ENCODE data around the gene SUCNR1. TPM values are rescaled to one million over a fixed set of nuclear protein-coding genes. Genes with fewer than 3 reads are reported as not detected.

Gene SUCNR1
- total RNA-seq, 2 donors from 2014 or later = 1.1 to 1.5 TPM

DNA sequence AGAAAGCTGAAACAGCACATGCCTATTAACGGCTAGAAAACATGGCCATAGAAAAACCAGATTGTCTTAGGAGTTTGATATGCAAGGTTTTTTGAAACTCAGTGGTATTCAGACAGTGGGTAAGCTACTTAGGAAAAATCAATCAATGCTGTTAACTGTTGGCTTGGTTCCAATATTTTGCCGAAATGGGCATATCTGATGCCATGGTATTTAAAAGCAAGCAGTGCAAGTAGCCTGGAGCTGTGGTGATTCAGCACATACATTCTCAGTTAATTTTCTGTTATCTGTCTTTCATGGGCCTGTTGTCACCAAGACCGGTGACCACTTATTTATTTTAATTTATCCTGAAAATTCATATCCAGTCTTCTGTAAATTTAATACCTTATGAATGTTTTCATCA lies 17.3 kb upstream of the SUCNR1 start:
- H3K4me3 ChIP-seq = no peak overlapping the region
- no peak for DNase-seq (ENCODE audit: low spot score)
- TF ChIP-seq, protein P1, sequence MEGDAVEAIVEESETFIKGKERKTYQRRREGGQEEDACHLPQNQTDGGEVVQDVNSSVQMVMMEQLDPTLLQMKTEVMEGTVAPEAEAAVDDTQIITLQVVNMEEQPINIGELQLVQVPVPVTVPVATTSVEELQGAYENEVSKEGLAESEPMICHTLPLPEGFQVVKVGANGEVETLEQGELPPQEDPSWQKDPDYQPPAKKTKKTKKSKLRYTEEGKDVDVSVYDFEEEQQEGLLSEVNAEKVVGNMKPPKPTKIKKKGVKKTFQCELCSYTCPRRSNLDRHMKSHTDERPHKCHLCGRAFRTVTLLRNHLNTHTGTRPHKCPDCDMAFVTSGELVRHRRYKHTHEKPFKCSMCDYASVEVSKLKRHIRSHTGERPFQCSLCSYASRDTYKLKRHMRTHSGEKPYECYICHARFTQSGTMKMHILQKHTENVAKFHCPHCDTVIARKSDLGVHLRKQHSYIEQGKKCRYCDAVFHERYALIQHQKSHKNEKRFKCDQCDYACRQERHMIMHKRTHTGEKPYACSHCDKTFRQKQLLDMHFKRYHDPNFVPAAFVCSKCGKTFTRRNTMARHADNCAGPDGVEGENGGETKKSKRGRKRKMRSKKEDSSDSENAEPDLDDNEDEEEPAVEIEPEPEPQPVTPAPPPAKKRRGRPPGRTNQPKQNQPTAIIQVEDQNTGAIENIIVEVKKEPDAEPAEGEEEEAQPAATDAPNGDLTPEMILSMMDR (IDR thresholded peaks at IDR 0.05) = no peak

DNA sequence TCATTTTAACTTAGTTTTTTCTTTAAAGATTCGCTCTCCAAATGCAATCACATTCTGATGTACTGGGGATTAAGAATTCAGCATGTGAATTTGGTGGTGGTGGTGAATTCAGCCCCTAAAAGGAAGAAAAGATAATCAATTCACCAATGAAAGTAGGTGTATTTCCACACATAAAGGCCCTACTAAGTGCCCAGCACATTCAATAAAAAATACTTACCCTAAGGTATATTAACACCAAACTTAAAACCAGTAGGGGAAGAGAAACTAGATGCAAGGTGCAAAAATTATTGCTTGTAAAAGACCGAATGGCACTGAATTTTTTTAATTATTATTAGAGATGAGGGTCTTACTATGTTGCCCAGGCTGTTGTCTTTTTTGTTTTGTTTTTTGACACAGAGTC lies 16.8 kb upstream of the SUCNR1 start:
- no peak overlapping the region for H3K4me3 ChIP-seq

More for the DNA sequence above, 17.3 kb upstream of the SUCNR1 start:
- H3K4me1 ChIP-seq = no peaks in the 10 kb centered on the region
- H3K27ac ChIP-seq = no peak overlapping the region
- no peaks in the 10 kb centered on the region for H3K9me3 ChIP-seq
- no peaks in the 10 kb centered on the region for H3K27me3 ChIP-seq
- H3K36me3 ChIP-seq = no peaks in the 10 kb centered on the region

DNA sequence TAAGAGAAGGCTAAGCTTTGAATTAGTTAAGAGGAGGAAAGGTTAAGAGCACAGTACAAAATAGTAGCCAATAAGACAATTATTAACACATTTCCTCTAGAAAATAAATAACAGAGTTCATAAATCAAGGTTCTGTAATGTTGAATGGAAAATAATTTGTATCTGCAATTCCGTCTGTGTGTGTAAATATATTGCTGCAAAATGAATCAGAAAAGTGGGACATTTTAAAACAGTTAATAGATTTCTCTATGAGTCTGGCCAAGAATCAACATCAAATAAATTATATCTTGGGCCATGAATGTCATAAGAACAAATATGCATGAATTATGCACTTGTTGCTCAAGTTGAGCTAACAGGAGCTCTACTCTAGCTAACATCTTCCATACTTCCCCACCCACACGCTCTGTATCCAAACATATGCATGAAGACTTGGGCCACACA lies 14.2 kb upstream of the SUCNR1 start:
- Histone ChIP-seq H3K4me3 (no peak overlapping the region), H3K27ac (no peak overlapping the region), H3K4me1 (no peaks in the 10 kb centered on the region), H3K9me3 (no peaks in the 10 kb centered on the region), H3K36me3 (no peaks in the 10 kb centered on the region), H3K27me3 (no peaks in the 10 kb centered on the region)
- TF ChIP-seq, protein P1 (IDR thresholded peaks at IDR 0.05) = no peak
- no peak for DNase-seq (ENCODE audit: low spot score)

More for the DNA sequence above, 16.8 kb upstream of the SUCNR1 start:
- H3K9me3 ChIP-seq = no peaks in the 10 kb centered on the region
- H3K27ac ChIP-seq = no peak overlapping the region
- DNase-seq (ENCODE audit: low spot score) = no peak
- H3K36me3 ChIP-seq = no peaks in the 10 kb centered on the region
- H3K27me3 ChIP-seq = no peaks in the 10 kb centered on the region
- H3K4me1 ChIP-seq = no peaks in the 10 kb centered on the region
- TF ChIP-seq, protein P1 (IDR thresholded peaks at IDR 0.05) = no peak

DNA sequence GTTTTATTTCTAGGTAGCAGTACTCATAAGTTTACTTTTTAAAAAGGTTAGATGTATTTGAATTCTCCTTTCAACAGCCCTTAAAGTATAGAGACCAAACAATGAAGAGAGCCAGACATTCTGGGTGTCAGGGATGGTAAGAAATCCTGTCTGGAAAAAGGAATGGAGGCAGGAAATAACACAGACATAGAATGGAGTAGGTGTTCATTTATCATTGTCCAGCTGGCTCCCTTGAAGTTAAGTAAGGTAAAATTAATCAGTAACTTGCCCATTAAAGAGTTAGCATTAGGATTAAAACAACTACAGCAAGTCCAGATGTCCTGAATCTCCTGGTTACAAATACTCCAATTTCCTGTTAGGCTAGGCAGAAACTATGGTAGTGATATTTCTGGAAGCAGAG lies 13.5 kb upstream of the SUCNR1 start:
- no peaks in the 10 kb centered on the region for H3K36me3 ChIP-seq
- H3K9me3 ChIP-seq = no peaks in the 10 kb centered on the region
- TF ChIP-seq, protein P1 (IDR thresholded peaks at IDR 0.05) = no peak
- H3K27ac ChIP-seq = no peak overlapping the region
- H3K27me3 ChIP-seq = no peaks in the 10 kb centered on the region
- H3K4me3 ChIP-seq = no peak overlapping the region
- no peaks in the 10 kb centered on the region for H3K4me1 ChIP-seq
- no peak for DNase-seq (ENCODE audit: low spot score)

DNA sequence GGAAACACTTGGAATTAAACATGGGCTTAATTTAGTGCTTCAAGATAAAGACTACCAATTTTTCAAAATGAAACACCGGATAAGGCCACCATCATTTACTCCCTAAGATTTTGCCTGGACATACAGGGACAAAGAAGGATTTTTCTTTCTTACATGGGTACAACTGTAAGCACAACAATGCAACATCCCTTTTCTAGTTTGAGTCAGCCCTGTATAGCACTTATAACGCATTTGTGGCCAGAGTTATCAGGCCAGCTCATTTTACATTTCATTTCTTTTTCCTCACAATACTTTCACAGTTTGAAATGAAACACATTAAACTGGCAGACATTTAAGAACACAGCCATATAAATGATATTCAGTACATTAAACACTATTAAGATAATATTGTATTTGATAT lies 9.8 kb upstream of the SUCNR1 start:
- no peaks in the 10 kb centered on the region for H3K36me3 ChIP-seq
- no peaks in the 10 kb centered on the region for H3K27me3 ChIP-seq
- TF ChIP-seq, protein P1 (IDR thresholded peaks at IDR 0.05) = no peak
- DNase-seq (ENCODE audit: low spot score) = no peak
- H3K9me3 ChIP-seq = no peaks in the 10 kb centered on the region
- no peaks in the 10 kb centered on the region for H3K4me1 ChIP-seq
- no peak overlapping the region for H3K4me3 ChIP-seq
- no peak overlapping the region for H3K27ac ChIP-seq

DNA sequence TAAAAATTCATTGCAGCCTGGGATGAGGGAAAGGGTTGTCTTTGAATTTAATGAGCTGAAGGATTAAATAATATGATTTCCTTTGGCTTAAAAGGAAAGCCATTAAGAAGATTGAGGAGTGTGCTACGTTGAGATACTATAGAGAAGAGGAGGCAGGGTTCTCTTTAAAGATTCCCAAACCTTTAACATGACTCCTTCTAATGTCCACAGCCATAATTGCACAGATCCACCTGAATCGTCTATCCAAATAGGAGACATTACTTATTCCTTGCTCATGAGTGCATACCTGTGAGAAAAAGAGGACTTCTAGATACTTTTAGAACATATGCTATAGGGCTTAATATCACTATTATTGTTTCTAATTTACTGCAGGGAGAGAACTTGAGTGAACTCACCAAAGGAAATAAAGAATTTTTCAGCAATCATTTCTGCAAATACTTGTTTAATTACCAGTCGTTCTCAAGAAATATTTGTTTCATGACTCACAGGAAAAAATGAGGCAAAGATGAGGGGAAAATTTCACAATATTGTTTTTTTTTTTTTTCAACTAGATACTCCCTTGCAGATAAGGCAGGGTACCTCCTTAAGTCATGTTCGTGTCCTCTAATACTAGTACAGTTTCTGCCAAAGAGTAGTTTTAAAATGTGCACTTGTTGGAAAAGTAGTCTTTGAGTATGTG lies 8.9 kb upstream of the SUCNR1 start:
- TF ChIP-seq, protein P1 (IDR thresholded peaks at IDR 0.05) = no peak
- H3K4me1 ChIP-seq = no peaks in the 10 kb centered on the region

More for the DNA sequence above, 8.9 kb upstream of the SUCNR1 start:
- no peak overlapping the region for H3K4me3 ChIP-seq
- no peak for DNase-seq (ENCODE audit: low spot score)
- no peak overlapping the region for H3K27ac ChIP-seq
- no peaks in the 10 kb centered on the region for H3K36me3 ChIP-seq
- no peaks in the 10 kb centered on the region for H3K9me3 ChIP-seq
- H3K27me3 ChIP-seq = no peaks in the 10 kb centered on the region

All from right atrium auricular region (tissue), 2 donors.